A549 treated with ZK216348 at 1 μM for 4 hours (cell line): ENCODE data around the gene OR4L1. TPM values are rescaled to one million over a fixed set of nuclear protein-coding genes. Genes with fewer than 3 reads are reported as not detected.

ENCODE experiments used
- total RNA-seq: library from RNA; stranded (reverse); fragments of 200-300 nt; extraction: Qiagen RNA extraction; gene quantifications from 5 replicates; pipeline ENCODE4 v1.2.3, GENCODE V29; 2022; ENCODE audit warnings: low read depth

The OR4L1 gene
- total RNA-seq, result not detected in 5 replicates

GRCh38 chr14:20059745-20060144, at the start of gene OR4L1:
Gene OR4L1 (plus strand): TSS chr14:20060045. CDS start chr14:20060045, 0 bp downstream.

GRCh38 chr14:20019257-20019865, 40.5 kb upstream of the OR4L1 start, which contains the start of gene OR4K14:
Gene OR4K14 (minus strand): TSS chr14:20019307. CDS start chr14:20015193, 4,114 bp downstream.

GRCh38 chr14:20035938-20036337, 23.9 kb upstream of the OR4L1 start, which contains the start of gene OR4K13:
Gene OR4K13 (minus strand): TSS chr14:20036038. CDS start chr14:20034758, 1,280 bp downstream.

GRCh38 chr14:20110438-20110837, 50.6 kb downstream of the OR4L1 start, which contains the start of gene OR4K17:
Gene OR4K17 (plus strand): TSS chr14:20110739. CDS start chr14:20117500, 6,761 bp downstream.

Other genes starting within 250 kb of the OR4L1 start
- gene OR4K2, start 184.9 kb upstream of the OR4L1 start, total RNA-seq, result not detected in 5 replicates
- not detected in 5 replicates for gene OR4K5, start 139.4 kb upstream of the OR4L1 start, total RNA-seq
- gene OR4K1, start 129.1 kb upstream of the OR4L1 start, total RNA-seq, result not detected in 5 replicates
- gene OR4K15, start 84.5 kb upstream of the OR4L1 start, total RNA-seq, result not detected in 5 replicates
- not detected in 5 replicates for gene OR4Q2, start 57.9 kb upstream of the OR4L1 start, total RNA-seq
- not detected in 5 replicates for gene OR4K14, start 40.7 kb upstream of the OR4L1 start, total RNA-seq
- not detected in 5 replicates for gene OR4K13, start 24.0 kb upstream of the OR4L1 start, total RNA-seq
- gene OR4K17, start 50.7 kb downstream of the OR4L1 start, total RNA-seq, result not detected in 5 replicates
- not detected in 5 replicates for gene OR4N5, start 78.8 kb downstream of the OR4L1 start, total RNA-seq
- not detected in 5 replicates for gene OR11G2, start 130.9 kb downstream of the OR4L1 start, total RNA-seq
- gene OR11H6, start 163.7 kb downstream of the OR4L1 start, total RNA-seq, result not detected in 5 replicates
- not detected in 5 replicates for gene OR11H7, start 168.9 kb downstream of the OR4L1 start, total RNA-seq
- gene OR11H4, start 179.2 kb downstream of the OR4L1 start, total RNA-seq, result not detected in 5 replicates
- gene TTC5, start 245.9 kb downstream of the OR4L1 start, total RNA-seq, result 19.3 to 28.8 TPM (median 20.3 TPM) in 5 replicates